ENCODE results near the gene ARSD.
"Not testable (repeated sequence)": the region's sequence is repeated elsewhere in the genome, so short reads cannot be mapped to it uniquely, and the experiment has no call there.

Gene ARSD

GRCh38 chrX:2898846-2899512 lies 30.2 kb downstream of the ARSD start:
- DNase-seq, result no peak
- no peak overlapping the region for H3K18ac ChIP-seq (ENCODE audit: low read depth in 1 of 2, low read length in 2 of 2)
- H4K8ac ChIP-seq (ENCODE audit: low read length), result no peak overlapping the region
- H2BK12ac ChIP-seq (ENCODE audit: low read length in 2 of 2), result no peak overlapping the region
- no peak overlapping the region for H3K4ac ChIP-seq (ENCODE audit: low read depth in 1 of 2, low read length in 2 of 2)
- no peak overlapping the region for H4K91ac ChIP-seq (ENCODE audit: low read length)
- peaks cover 0 to 34% of the 10 kb centered on the region in 2 experiments for H3K27me3 ChIP-seq (ENCODE audit: control insufficient read depth in 1 of 2, insufficient read depth in 1 of 2, low read length in 2 of 2)
- no peak overlapping the region for H2BK5ac ChIP-seq (ENCODE audit: low read depth, low read length, poor library complexity, severe bottlenecking)
- WGBS, result 90% methylated on average over 7 of the region's 13 CpGs
- H3K27ac ChIP-seq (ENCODE audit: low read length, poor library complexity, severe bottlenecking), result no peak overlapping the region
- no peaks in the 10 kb centered on the region for H3K36me3 ChIP-seq (ENCODE audit: control insufficient read depth in 1 of 2, insufficient read depth in 2 of 2, low read depth in 1 of 2, low read length in 2 of 2)
- no peaks in the 10 kb centered on the region for H3K79me1 ChIP-seq (replicated peaks; ENCODE audit: low read length, poor library complexity, severe bottlenecking)
- no peak overlapping the region for H3K4me3 ChIP-seq (ENCODE audit: insufficient read depth in 1 of 2, low read depth in 1 of 2, low read length in 2 of 2)
- H3K9me3 ChIP-seq (ENCODE audit: control insufficient read depth, low read length), result peaks cover 19% of the 10 kb centered on the region
- H2AK5ac ChIP-seq (ENCODE audit: low read length, severe bottlenecking), result no peak overlapping the region
- no peak overlapping the region for H3K4me2 ChIP-seq (ENCODE audit: low read length, poor library complexity, severe bottlenecking)
- no peak overlapping the region for H2BK120ac ChIP-seq (ENCODE audit: low read depth, low read length)
- H2AFZ ChIP-seq (ENCODE audit: low read depth, low read length), result no peak overlapping the region
- no peak overlapping the region for H3K14ac ChIP-seq (ENCODE audit: low read length in 2 of 2)
- H3K4me1 ChIP-seq (ENCODE audit: control insufficient read depth, insufficient read depth, low read depth, low read length), result peaks cover 10% of the 10 kb centered on the region
- no peak overlapping the region for H2BK15ac ChIP-seq (ENCODE audit: low read depth, poor library complexity, severe bottlenecking)
- H3K23ac ChIP-seq (ENCODE audit: low read length in 2 of 2), result no peak overlapping the region
- no peak overlapping the region for H3K9ac ChIP-seq (ENCODE audit: low read length)

- H2BK5ac ChIP-seq (ENCODE audit: low read depth, low read length, poor library complexity, severe bottlenecking); H3K9me3 ChIP-seq (ENCODE audit: control insufficient read depth, low read length); H3K4ac ChIP-seq (ENCODE audit: low read depth in 1 of 2, low read length in 2 of 2); H3K4me3 ChIP-seq (ENCODE audit: insufficient read depth in 1 of 2, low read depth in 1 of 2, low read length in 2 of 2); H3K79me1 ChIP-seq (replicated peaks; ENCODE audit: low read length, poor library complexity, severe bottlenecking); H3K23ac ChIP-seq (ENCODE audit: low read length in 2 of 2); H2BK120ac ChIP-seq (ENCODE audit: low read depth, low read length); H2AFZ ChIP-seq (ENCODE audit: low read depth, low read length); H3K36me3 ChIP-seq (ENCODE audit: control insufficient read depth in 1 of 2, insufficient read depth in 2 of 2, low read depth in 1 of 2, low read length in 2 of 2); H4K91ac ChIP-seq (ENCODE audit: low read length); H2AK5ac ChIP-seq (ENCODE audit: low read length, severe bottlenecking); H2BK15ac ChIP-seq (ENCODE audit: low read depth, poor library complexity, severe bottlenecking); H4K8ac ChIP-seq (ENCODE audit: low read length); H3K9ac ChIP-seq (ENCODE audit: low read length): not testable (repeated sequence)
- peak overlapping the region in 1 of 2 experiments; percentile 10 for H2BK12ac ChIP-seq (ENCODE audit: low read length in 2 of 2)
- H3K4me2 ChIP-seq (ENCODE audit: low read length, poor library complexity, severe bottlenecking), result peak overlapping the region; percentile 34
- peak overlapping the region; percentile 53 for H3K27ac ChIP-seq (ENCODE audit: low read length, poor library complexity, severe bottlenecking)
- peaks cover 10% of the 10 kb centered on the region for H3K4me1 ChIP-seq (ENCODE audit: control insufficient read depth, insufficient read depth, low read depth, low read length)
- H3K14ac ChIP-seq (ENCODE audit: low read length in 2 of 2), result peak overlapping the region in 1 of 2 experiments; percentile 35
- DNase-seq, result peak; percentile 38
- 39% methylated on average over 19 of the region's 22 CpGs for WGBS
- H3K27me3 ChIP-seq (ENCODE audit: control insufficient read depth in 1 of 2, insufficient read depth in 1 of 2, low read length in 2 of 2), result peaks cover 0 to 34% of the 10 kb centered on the region in 2 experiments
- H3K18ac ChIP-seq (ENCODE audit: low read depth in 1 of 2, low read length in 2 of 2), result peak overlapping the region in 1 of 2 experiments; percentile 21
These were observed 31.2 kb downstream of the ARSD start for GRCh38 chrX:2897690-2898623.

- Histone ChIP-seq H2AK5ac (ENCODE audit: low read length, severe bottlenecking) (no peak overlapping the region), H3K4me1 (ENCODE audit: control insufficient read depth, insufficient read depth, low read depth, low read length) (peaks cover 10% of the 10 kb centered on the region), H3K79me1 (replicated peaks; ENCODE audit: low read length, poor library complexity, severe bottlenecking) (no peaks in the 10 kb centered on the region), H3K27ac (ENCODE audit: low read length, poor library complexity, severe bottlenecking) (no peak overlapping the region), H2AFZ (ENCODE audit: low read depth, low read length) (no peak overlapping the region), H4K91ac (ENCODE audit: low read length) (peak overlapping the region; percentile 39), H2BK12ac (ENCODE audit: low read length in 2 of 2) (peak overlapping the region in 1 of 2 experiments; percentile 54), H3K27me3 (ENCODE audit: control insufficient read depth in 1 of 2, insufficient read depth in 1 of 2, low read length in 2 of 2) (peaks cover 0 to 34% of the 10 kb centered on the region in 2 experiments), H3K18ac (ENCODE audit: low read depth in 1 of 2, low read length in 2 of 2) (peak overlapping the region; percentile 5 to 12), H3K9ac (ENCODE audit: low read length) (no peak overlapping the region), H2BK120ac (ENCODE audit: low read depth, low read length) (no peak overlapping the region), H3K4me3 (ENCODE audit: insufficient read depth in 1 of 2, low read depth in 1 of 2, low read length in 2 of 2) (no peak overlapping the region), H2BK5ac (ENCODE audit: low read depth, low read length, poor library complexity, severe bottlenecking) (no peak overlapping the region), H3K9me3 (ENCODE audit: control insufficient read depth, low read length) (peaks cover 3% of the 10 kb centered on the region), H2BK15ac (ENCODE audit: low read depth, poor library complexity, severe bottlenecking) (no peak overlapping the region), H3K23ac (ENCODE audit: low read length in 2 of 2) (no peak overlapping the region), H4K8ac (ENCODE audit: low read length) (peak overlapping the region; percentile 2), H3K4ac (ENCODE audit: low read depth in 1 of 2, low read length in 2 of 2) (no peak overlapping the region), H3K14ac (ENCODE audit: low read length in 2 of 2) (no peak overlapping the region), H3K4me2 (ENCODE audit: low read length, poor library complexity, severe bottlenecking) (no peak overlapping the region), H3K36me3 (ENCODE audit: control insufficient read depth in 1 of 2, insufficient read depth in 2 of 2, low read depth in 1 of 2, low read length in 2 of 2) (no peaks in the 10 kb centered on the region)
- WGBS, result 73% methylated on average over 11 of the region's 12 CpGs
- peak; percentile 24 for DNase-seq
These were observed 31.8 kb downstream of the ARSD start for GRCh38 chrX:2897311-2897689.

- no peaks in the 10 kb centered on the region for H3K36me3 ChIP-seq (ENCODE audit: control insufficient read depth in 1 of 2, insufficient read depth in 2 of 2, low read depth in 1 of 2, low read length in 2 of 2)
These were observed 34.2 kb downstream of the ARSD start for GRCh38 chrX:2894885-2895292.

More at GRCh38 chrX:2894885-2895292, 34.2 kb downstream of the ARSD start:
- Histone ChIP-seq H2BK12ac (ENCODE audit: low read length in 2 of 2) (peak overlapping the region in 1 of 2 experiments; percentile 84), H2BK120ac (ENCODE audit: low read depth, low read length) (no peak overlapping the region), H3K4ac (ENCODE audit: low read depth in 1 of 2, low read length in 2 of 2) (no peak overlapping the region), H3K27ac (ENCODE audit: low read length, poor library complexity, severe bottlenecking) (no peak overlapping the region), H3K4me1 (ENCODE audit: control insufficient read depth, insufficient read depth, low read depth, low read length) (peaks cover 10% of the 10 kb centered on the region), H4K8ac (ENCODE audit: low read length) (no peak overlapping the region), H2BK15ac (ENCODE audit: low read depth, poor library complexity, severe bottlenecking) (no peak overlapping the region), H3K79me1 (replicated peaks; ENCODE audit: low read length, poor library complexity, severe bottlenecking) (no peaks in the 10 kb centered on the region), H3K14ac (ENCODE audit: low read length in 2 of 2) (no peak overlapping the region), H3K4me2 (ENCODE audit: low read length, poor library complexity, severe bottlenecking) (no peak overlapping the region), H2BK5ac (ENCODE audit: low read depth, low read length, poor library complexity, severe bottlenecking) (no peak overlapping the region), H3K23ac (ENCODE audit: low read length in 2 of 2) (no peak overlapping the region), H3K9me3 (ENCODE audit: control insufficient read depth, low read length) (no peaks in the 10 kb centered on the region), H2AK5ac (ENCODE audit: low read length, severe bottlenecking) (no peak overlapping the region), H2AFZ (ENCODE audit: low read depth, low read length) (no peak overlapping the region), H3K9ac (ENCODE audit: low read length) (no peak overlapping the region), H4K91ac (ENCODE audit: low read length) (no peak overlapping the region), H3K4me3 (ENCODE audit: insufficient read depth in 1 of 2, low read depth in 1 of 2, low read length in 2 of 2) (no peak overlapping the region), H3K27me3 (ENCODE audit: control insufficient read depth in 1 of 2, insufficient read depth in 1 of 2, low read length in 2 of 2) (peaks cover 0 to 34% of the 10 kb centered on the region in 2 experiments), H3K18ac (ENCODE audit: low read depth in 1 of 2, low read length in 2 of 2) (peak overlapping the region in 1 of 2 experiments; percentile 50)
- WGBS, result 2% methylated on average over 6 of the region's 9 CpGs
- DNase-seq, result peak; percentile 89
